CD14-positive monocyte (primary cell): ENCODE data around the gene NKAIN2. TPM values are rescaled to one million over a fixed set of nuclear protein-coding genes. Genes with fewer than 3 reads are reported as not detected.

ENCODE experiments used
- DNase-seq, 3 donors: peaks; one replicate each; pipeline ENCODE4 v3.0.0-alpha.2; 2011 to 2022
- H2AFZ ChIP-seq: 2 replicates; pipeline ENCODE4 v1.6.0; 2012; ENCODE audit warnings: mild to moderate bottlenecking, low read depth, low read length, inconsistent platforms; ENCODE audit not compliant: insufficient read depth, poor library complexity, severe bottlenecking
- H3K27ac ChIP-seq, 2 donors: 1 replicate in 1 of 2; 2 replicates in 1 of 2; pipeline ENCODE4 v1.5.1; 2012 to 2013; ENCODE audit warnings: low read length in 2 of 2, control low read depth in 1 of 2, inconsistent platforms in 1 of 2, low read depth in 1 of 2, mild to moderate bottlenecking in 1 of 2
- H3K27me3 ChIP-seq, 2 donors: one replicate each; pipeline versions ENCODE4 v1.6.0 to v1.6.1; 2011 to 2013; ENCODE audit warnings: low read length in 2 of 2; ENCODE audit not compliant: control insufficient read depth in 2 of 2, insufficient read depth in 2 of 2
- H3K36me3 ChIP-seq, 2 donors: replicated peaks in 1 of 2; 1 replicate in 1 of 2; 2 replicates in 1 of 2; pipeline versions ENCODE4 v1.5.1 to v1.6.1; 2012 to 2013; ENCODE audit warnings: low read length in 2 of 2, control low read depth in 1 of 2, inconsistent platforms in 1 of 2, mild to moderate bottlenecking in 1 of 2; ENCODE audit not compliant: insufficient read depth in 2 of 2, control insufficient read depth in 1 of 2
- H3K4me1 ChIP-seq, 2 donors: 1 replicate in 1 of 2; 2 replicates in 1 of 2; pipeline versions ENCODE4 v1.5.1 to v1.6.1; 2012 to 2013; ENCODE audit warnings: low read length in 2 of 2, control low read depth in 1 of 2, inconsistent platforms in 1 of 2, mild to moderate bottlenecking in 1 of 2, moderate library complexity in 1 of 2; ENCODE audit not compliant: insufficient read depth in 2 of 2, control insufficient read depth in 1 of 2
- H3K4me2 ChIP-seq: replicated peaks from 2 replicates; pipeline ENCODE3; 2012; ENCODE audit warnings: low read length, moderate library complexity, mild to moderate bottlenecking; ENCODE audit not compliant: poor library complexity, severe bottlenecking; ENCODE audit errors: extremely low read depth
- H3K4me3 ChIP-seq, 3 experiments: fragments of 200-600 bp in 1 of 3; sonication (generic) in 1 of 3; replicated peaks in 1 of 3; 1 replicate in 2 of 3; 2 replicates in 1 of 3; pipeline ENCODE4 v1.5.1; 2011 to 2013; ENCODE audit warnings: low read length in 3 of 3, mild to moderate bottlenecking in 3 of 3, control low read depth in 2 of 3, low read depth in 2 of 3, inconsistent platforms in 1 of 3, moderate library complexity in 1 of 3
- H3K79me2 ChIP-seq: 2 replicates; pipeline ENCODE4 v1.6.0; 2012; ENCODE audit warnings: mild to moderate bottlenecking, control low read depth, inconsistent platforms, low read length, moderate library complexity; ENCODE audit not compliant: insufficient read depth
- H3K9ac ChIP-seq: 2 replicates; pipeline ENCODE4 v1.6.0; 2017; ENCODE audit warnings: low read length, mild to moderate bottlenecking; ENCODE audit not compliant: insufficient read depth, poor library complexity, severe bottlenecking
- H3K9me3 ChIP-seq, 2 donors: replicated peaks in 1 of 2; 1 replicate in 1 of 2; 2 replicates in 1 of 2; pipeline versions ENCODE4 v1.5.1 to v1.6.1; 2012 to 2013; ENCODE audit warnings: low read length in 2 of 2, control low read depth in 1 of 2; ENCODE audit not compliant: control insufficient read depth in 1 of 2, insufficient read depth in 1 of 2
- H4K20me1 ChIP-seq: 2 replicates; pipeline ENCODE4 v1.6.0; 2012; ENCODE audit warnings: mild to moderate bottlenecking, low read length, control low read depth, moderate library complexity; ENCODE audit not compliant: insufficient read depth
- H3K27ac Mint-ChIP-seq, 7 donors: one replicate each; pipeline ENCODE4 v1.8.0; 2020; ENCODE audit warnings: mild to moderate bottlenecking in 7 of 7, mixed read lengths in 7 of 7, moderate library complexity in 6 of 7, inconsistent platforms in 2 of 7
- H3K27me3 Mint-ChIP-seq, 3 donors: one replicate each; pipeline ENCODE4 v1.8.0; 2021 to 2022; ENCODE audit warnings: low read depth in 3 of 3, mild to moderate bottlenecking in 3 of 3, mixed read lengths in 3 of 3, moderate library complexity in 3 of 3, inconsistent platforms in 1 of 3
- H3K36me3 Mint-ChIP-seq, 2 donors: one replicate each; pipeline ENCODE4 v1.8.0; 2020; ENCODE audit warnings: mixed read lengths in 2 of 2, inconsistent platforms in 1 of 2, mild to moderate bottlenecking in 1 of 2
- H3K4me1 Mint-ChIP-seq: one replicate; pipeline ENCODE4 v1.8.0; 2020; ENCODE audit warnings: mild to moderate bottlenecking, mixed read lengths
- H3K4me3 Mint-ChIP-seq, 2 donors: one replicate each; pipeline ENCODE4 v1.8.0; 2020; ENCODE audit warnings: mild to moderate bottlenecking in 2 of 2, mixed read lengths in 2 of 2, moderate library complexity in 1 of 2
- H3K9me3 Mint-ChIP-seq, 7 donors: one replicate each; pipeline ENCODE4 v1.8.0; 2020 to 2022; ENCODE audit warnings: mixed read lengths in 7 of 7, mild to moderate bottlenecking in 6 of 7, moderate library complexity in 6 of 7, inconsistent platforms in 2 of 7
- CTCF ChIP-seq: fragments of 200-600 bp; IDR thresholded peaks from one replicate; pipeline ENCODE4 v1.8.0; 2022; ENCODE audit warnings: antibody characterized with exemption, mild to moderate bottlenecking
- whole genome bisulfite sequencing: methylation state at CpG from one replicate; pipeline ENCODE4 v1.1.5; 2013; ENCODE audit warnings: missing lambda C conversion rate; ENCODE audit not compliant: insufficient coverage; 5-methylcytosine and 5-hydroxymethylcytosine counted together
- intact Hi-C, 2 donors: fragments of 100-400 bp; cut with micrococcal nuclease; formaldehyde crosslinking; loops; one replicate each; pipeline versions ENCODE4 v1.15.0 to v1.15.1; 2023
- polyA minus RNA-seq: library from RNA; depleted of rRNA, polyadenylated mRNA; stranded (reverse); fragments of >200 nt; gene quantifications from 2 replicates; pipeline ENCODE4 v1.2.3, GENCODE V29; 2012
- polyA plus RNA-seq, 3 donors: library from polyadenylated mRNA; depleted of rRNA in 1 of 3; unstranded in 2 of 3; stranded (reverse) in 1 of 3; fragments of 300-500 nt in 2 of 3; fragments of >200 nt in 1 of 3; fragmentation: Illumina TruSeq in 2 of 3; gene quantifications; 1 replicate in 2 of 3; 2 replicates in 1 of 3; pipeline ENCODE4 v1.2.3, GENCODE V29; 2012 to 2021
- total RNA-seq, 12 experiments: library from RNA in 1 of 12; stranded (reverse) in 1 of 12; fragments of 120-200 nt in 1 of 12; gene quantifications; one replicate each; pipeline ENCODE4 v1.2.4 and lab custom pipeline; 2013 to 2026; ENCODE audit warnings: mixed read lengths in 6 of 12, inconsistent platforms in 1 of 12

Gene NKAIN2
- not detected for total RNA-seq (2013)
- polyA plus RNA-seq (not detected), polyA minus RNA-seq (not detected in 2 replicates), total RNA-seq (lab: John Stamatoyannopoulos, UW) (0 to 6.6 (median 0.03) reads per million in 11 experiments)

GRCh38 chr6:123803504-123804013 is at the start of gene NKAIN2:
NKAIN2 (plus strand) TSS chr6:123803865.
- Mint-ChIP-seq H3K36me3 (no peaks in the 10 kb centered on the region), H3K4me1 (peaks cover 13% of the 10 kb centered on the region), H3K4me3 (peak within 1 kb of the TSS; percentile 76 to 97), H3K27me3 (peaks cover 29 to 39% (median 38%) of the 10 kb centered on the region in 3 donors), H3K9me3 (peaks cover 0 to 4% (median 0%) of the 10 kb centered on the region in 7 donors), H3K27ac (no peak within 1 kb of the TSS)
- Histone ChIP-seq H3K9me3 (peaks cover 0 to 6% of the 10 kb centered on the region in 2 donors), H3K36me3 (no peaks in the 10 kb centered on the region), H3K4me2 (peak within 1 kb of the TSS; percentile 90), H3K79me2 (no peaks in the 10 kb centered on the region), H3K27ac (no peak within 1 kb of the TSS), H3K4me3 (peak within 1 kb of the TSS; percentile 22 to 72 (median 40)), H3K4me1 (peaks cover 10 to 14% of the 10 kb centered on the region in 2 donors), H3K9ac (no peak within 1 kb of the TSS), H2AFZ (peak within 1 kb of the TSS; percentile 76), H3K27me3 (peaks cover 38 to 43% of the 10 kb centered on the region in 2 donors), H4K20me1 (no peaks in the 10 kb centered on the region)
- 0% methylated on average over 81 of the region's 84 CpGs for WGBS
- TF ChIP-seq CTCF: no peak
- intact Hi-C loops: loop anchor here (5.0 to 10.0 kb wide), 2 partner anchors 1049 to 1051 kb away; no protein-coding TSS in a partner anchor
- DNase-seq: no peak

- no peaks in the 10 kb centered on the region for H4K20me1 ChIP-seq
- no peak for TF ChIP-seq CTCF
- DNase-seq: no peak
- H3K27me3 ChIP-seq: no peaks in the 10 kb centered on the region
- intact Hi-C loops: no loop called here
- no peaks in the 10 kb centered on the region for H3K4me1 ChIP-seq
- 100% methylated on average over 1 of the region's 1 CpG for WGBS
- H2AFZ ChIP-seq: no peak overlapping the region
- peaks cover 3 to 5% of the 10 kb centered on the region in 2 donors for H3K9me3 ChIP-seq
- no peak overlapping the region for H3K4me3 ChIP-seq
- H3K79me2 ChIP-seq: no peaks in the 10 kb centered on the region
- Mint-ChIP-seq H3K27me3 (no peaks in the 10 kb centered on the region), H3K36me3 (no peaks in the 10 kb centered on the region), H3K4me1 (no peaks in the 10 kb centered on the region), H3K4me3 (no peak overlapping the region), H3K9me3 (peaks cover 0 to 19% (median 9%) of the 10 kb centered on the region in 7 donors), H3K27ac (no peak overlapping the region)
- H3K4me2 ChIP-seq: no peak overlapping the region
- H3K9ac ChIP-seq: no peak overlapping the region
- no peaks in the 10 kb centered on the region for H3K36me3 ChIP-seq
- no peak overlapping the region for H3K27ac ChIP-seq
These were observed 44.2 kb upstream of the NKAIN2 start for GRCh38 chr6:123759472-123759871.
